ENCODE data around the gene PAX4. TPM values are rescaled to one million over a fixed set of nuclear protein-coding genes. Genes with fewer than 3 reads are reported as not detected.

PAX4 gene
- total RNA-seq, 1 experiment from 2014 or later = not detected

- no peak for DNase-seq (ENCODE audit: low spot score)
These were observed 11.4 kb upstream of the PAX4 start for GRCh38 chr7:127629268-127629854.

DNA sequence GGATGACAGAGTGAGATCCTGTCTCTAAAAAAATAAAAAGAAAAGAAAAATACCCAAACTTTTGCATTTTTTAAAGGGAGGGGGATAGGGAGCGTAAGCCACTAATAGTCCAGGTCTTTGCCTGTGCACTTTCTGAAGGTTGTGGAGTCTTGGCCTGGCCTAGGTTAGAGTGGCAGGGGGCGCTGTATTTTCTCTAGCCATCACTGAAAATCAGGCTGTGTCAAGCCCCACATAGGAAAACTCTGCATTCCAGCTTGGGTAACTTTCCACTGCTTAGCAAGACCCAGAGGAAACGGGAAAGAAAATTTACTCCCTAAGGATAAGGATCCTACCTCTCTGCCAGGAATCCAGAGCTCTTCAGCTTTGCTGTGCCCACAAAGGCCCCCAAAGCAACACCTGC, 10.5 kb upstream of the PAX4 start:
- no peak for DNase-seq (ENCODE audit: low spot score)

DNA sequence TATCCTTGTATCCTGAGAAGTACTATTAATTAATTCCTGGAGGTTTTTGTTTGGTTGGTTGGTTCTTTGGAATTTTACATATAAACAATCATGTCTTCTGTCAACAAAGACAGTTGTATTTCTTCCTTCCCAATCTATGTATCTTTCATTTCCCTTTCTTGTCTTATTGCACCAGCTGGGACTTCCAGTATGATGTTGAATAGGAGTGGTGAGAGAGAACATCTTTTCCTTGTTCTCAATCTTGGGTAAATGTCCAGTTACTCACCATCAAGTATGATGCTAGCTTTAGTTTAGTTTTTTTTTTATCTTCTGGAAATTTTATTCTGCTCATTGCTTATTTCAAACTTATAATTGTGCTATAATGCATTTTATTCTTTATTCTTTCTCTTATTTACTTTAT, 7.4 kb upstream of the PAX4 start:
- DNase-seq (ENCODE audit: low spot score) = no peak

DNA sequence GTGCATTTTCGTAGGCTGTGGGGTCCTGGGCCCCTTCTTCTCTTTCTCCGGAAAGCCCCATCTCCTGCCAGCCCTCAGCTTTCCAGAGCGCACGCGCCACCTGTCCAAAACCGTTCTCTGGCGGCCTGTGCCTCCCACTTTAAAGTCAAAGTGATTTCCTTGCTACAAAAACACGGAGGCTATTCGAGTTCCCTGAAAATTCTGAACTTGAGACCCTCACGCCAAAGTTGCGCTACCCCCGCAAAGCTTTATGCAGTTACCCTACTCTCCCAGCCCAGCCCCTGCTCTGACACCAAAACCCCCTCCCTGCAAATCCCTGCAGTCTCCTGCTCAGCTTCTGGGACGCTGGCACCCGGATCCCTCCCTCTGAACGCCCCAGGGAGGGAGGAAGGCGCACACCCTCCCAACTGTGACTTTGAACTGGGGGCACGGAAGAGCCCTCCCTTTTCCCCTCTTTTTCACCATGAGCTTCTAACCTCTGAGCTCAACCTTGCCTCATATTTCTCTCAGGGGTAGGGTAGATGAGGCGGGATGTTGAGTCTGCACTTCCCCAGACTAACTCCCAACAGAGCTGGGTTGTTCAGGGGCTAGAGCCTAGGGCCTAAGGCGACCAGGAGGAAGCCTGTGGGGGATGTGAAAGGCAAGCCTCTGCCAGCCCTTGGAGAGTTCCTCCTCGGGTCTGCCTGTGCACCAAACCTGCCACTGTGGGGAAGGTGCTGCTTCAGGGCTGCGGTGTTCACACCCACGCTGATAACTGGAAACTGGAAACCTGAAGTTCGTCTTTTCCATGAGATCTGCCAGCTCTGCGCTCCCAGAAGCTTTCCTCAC, 2.7 kb upstream of the PAX4 start:
- no peak for DNase-seq (ENCODE audit: low spot score)

DNA sequence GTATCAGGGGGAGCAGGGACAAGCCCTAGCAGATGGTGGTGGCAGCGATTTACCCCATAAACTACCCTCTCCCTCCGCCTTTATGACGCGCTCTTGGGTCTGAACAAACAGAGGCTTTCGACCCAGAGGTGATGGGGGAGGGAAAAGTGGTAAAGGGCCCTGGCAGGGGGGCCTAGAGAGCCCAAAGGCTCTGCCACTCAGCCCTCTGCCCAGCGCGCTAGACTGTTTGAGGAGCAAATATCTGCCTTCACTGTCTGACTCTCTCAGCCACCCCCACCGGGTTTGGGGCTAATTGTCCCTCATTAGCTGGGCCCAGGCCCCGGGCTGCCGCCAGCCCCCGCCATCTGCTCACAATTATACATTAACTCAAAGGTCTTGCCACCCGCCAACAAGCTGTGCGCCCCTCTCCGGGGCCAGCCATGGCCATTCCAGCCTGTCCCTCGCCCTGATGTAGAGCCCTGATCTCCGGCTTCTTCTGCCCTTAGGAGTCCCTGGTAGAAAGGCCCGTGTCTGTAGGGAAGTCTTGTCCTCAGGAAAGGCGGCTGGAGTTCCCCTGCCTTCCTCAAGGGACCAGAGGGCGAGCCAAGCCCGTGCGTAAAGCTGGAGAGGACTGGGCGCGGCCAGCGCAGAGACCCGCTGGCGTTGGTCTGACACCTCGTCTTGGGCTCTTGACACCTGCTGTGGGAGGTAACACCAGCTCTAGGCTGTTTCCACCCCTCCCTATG, 1.9 kb upstream of the PAX4 start:
- no peak for DNase-seq (ENCODE audit: low spot score)

DNA sequence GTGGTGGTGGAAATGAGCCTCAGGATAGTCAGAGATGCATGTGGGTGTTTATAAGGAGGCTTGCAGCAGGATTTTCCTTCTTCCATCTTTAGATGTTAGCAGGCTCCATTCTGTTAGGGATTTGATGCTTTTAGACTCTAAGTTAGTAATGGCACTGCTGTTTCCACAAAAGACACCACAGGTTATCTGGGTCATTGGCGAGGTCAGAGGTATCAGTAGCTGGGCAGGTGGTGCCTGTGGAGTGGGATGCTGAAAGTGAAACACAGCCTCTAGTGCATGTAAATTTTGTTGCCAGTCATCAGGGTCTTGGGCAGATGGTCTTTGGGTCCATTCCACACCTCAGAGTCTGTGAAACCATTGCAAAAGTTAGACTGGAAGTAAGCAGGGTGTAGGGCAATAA, 833 bp upstream of the PAX4 start:
- no peak for DNase-seq (ENCODE audit: low spot score)

DNA sequence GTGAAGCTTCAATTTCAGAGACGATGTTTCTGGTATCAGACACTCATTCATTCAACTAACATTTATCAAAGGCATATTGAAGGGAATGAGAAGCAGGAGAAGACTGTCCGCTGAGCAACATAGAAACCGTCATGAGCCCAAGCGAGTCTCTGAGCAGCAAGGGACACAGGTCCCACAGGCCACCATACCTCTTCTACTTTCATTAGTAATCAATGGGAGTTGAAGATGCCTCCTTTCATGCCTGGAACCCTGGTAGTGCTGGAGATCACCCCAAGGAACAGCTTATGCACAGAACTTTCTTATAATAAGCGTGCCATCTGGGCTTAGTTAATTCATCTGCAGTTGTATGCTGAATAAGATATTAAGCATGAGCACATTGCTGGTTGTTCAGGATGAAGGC, 1.2 kb downstream of the PAX4 start:
- no peak for DNase-seq (ENCODE audit: low spot score)

DNA sequence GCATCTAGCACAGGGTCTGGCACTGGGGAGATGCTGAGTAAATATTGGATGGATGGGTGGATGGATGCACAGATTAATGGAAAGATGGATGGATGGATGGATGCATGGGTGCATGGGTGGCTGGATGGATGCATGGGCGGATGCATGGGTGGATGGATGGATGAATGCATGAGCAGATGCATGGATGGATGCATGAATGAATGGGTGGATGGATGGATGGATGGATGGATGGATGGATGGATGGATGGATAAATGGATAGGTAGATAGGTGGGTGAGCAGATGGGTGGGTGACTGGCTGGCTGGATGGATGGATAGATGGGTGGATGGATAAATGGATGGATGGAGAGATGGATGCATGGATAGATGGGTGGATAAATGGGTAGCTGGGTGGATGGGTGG, 5.7 kb downstream of the PAX4 start:
- DNase-seq (ENCODE audit: low spot score) = no peak

GRCh38 chr7:127609297-127609696, 8.6 kb downstream of the PAX4 start:
- DNase-seq (ENCODE audit: low spot score) = no peak

- DNase-seq (ENCODE audit: low spot score) = no peak
These were observed 9.5 kb downstream of the PAX4 start for GRCh38 chr7:127608446-127608845.

DNA sequence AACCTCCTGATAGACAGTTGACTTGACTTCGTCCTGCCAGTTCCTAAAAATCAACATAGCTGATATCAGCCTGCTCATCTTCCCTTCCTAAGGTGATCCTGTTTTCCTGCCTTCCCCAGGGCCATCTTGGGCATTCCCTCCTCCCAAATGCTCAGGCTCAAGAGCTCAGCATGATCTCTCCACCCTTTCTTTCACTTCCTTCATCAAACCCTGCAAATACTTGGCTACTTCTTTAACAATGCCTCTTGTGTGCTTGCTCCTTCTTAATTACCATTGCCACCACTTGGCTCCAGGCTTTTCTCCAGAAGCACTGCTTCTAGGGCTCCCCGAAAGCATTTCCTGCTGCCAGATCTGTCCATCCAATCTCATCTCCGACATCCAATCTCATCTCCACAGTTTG, 17.1 kb downstream of the PAX4 start:
- no peak for DNase-seq (ENCODE audit: low spot score)

- DNase-seq (ENCODE audit: low spot score) = no peak
These were observed 19.6 kb downstream of the PAX4 start for GRCh38 chr7:127598318-127598717.

DNA sequence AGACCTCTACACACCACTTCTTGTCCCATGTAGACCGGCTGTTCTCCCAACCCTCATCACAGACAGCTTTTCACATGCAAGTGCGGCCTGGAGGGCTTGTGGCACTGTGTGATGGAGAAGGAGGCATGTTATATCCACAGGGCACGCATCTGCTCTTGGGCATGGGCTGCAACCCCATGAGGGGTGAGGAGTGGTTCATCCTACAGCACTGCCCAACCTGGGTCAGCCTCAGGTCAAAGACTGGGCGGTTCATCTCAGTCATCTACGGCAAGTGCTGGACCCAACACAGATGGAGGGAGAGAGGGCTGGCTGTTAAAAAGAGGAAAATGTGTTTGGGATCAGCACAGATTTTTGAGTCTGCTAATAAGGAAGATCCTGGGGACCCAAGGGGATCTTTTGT, 22.2 kb downstream of the PAX4 start:
- DNase-seq (ENCODE audit: low spot score) = no peak

- DNase-seq (ENCODE audit: low spot score) = no peak
These were observed 23.5 kb downstream of the PAX4 start for GRCh38 chr7:127594490-127594889.

DNA sequence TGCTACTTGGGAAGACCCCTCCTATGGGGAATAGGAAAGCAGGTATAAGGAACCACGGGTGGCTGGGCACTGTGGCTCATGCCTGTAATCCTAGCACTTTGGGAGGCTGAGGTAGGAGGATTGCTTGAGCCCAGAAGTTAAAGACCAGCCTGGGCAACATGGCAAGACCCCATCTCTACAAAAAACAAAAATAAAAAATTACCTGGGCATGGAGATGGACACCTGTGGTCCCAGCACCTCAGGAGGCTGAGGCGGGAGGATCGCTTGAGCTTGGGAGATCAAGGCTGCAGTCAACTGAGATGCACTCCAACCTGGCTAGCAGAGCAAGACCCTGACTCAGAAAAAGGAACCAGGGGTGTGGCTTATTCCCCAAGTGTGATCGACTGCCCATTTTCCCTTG, 25.4 kb downstream of the PAX4 start:
- no peak for DNase-seq (ENCODE audit: low spot score)

GRCh38 chr7:127591591-127591990, 26.4 kb downstream of the PAX4 start:
- DNase-seq (ENCODE audit: low spot score) = no peak

GRCh38 chr7:127591189-127591588, 26.8 kb downstream of the PAX4 start:
- DNase-seq (ENCODE audit: low spot score) = no peak

GRCh38 chr7:127589896-127590295, 28.0 kb downstream of the PAX4 start:
- no peak for DNase-seq (ENCODE audit: low spot score)

DNA sequence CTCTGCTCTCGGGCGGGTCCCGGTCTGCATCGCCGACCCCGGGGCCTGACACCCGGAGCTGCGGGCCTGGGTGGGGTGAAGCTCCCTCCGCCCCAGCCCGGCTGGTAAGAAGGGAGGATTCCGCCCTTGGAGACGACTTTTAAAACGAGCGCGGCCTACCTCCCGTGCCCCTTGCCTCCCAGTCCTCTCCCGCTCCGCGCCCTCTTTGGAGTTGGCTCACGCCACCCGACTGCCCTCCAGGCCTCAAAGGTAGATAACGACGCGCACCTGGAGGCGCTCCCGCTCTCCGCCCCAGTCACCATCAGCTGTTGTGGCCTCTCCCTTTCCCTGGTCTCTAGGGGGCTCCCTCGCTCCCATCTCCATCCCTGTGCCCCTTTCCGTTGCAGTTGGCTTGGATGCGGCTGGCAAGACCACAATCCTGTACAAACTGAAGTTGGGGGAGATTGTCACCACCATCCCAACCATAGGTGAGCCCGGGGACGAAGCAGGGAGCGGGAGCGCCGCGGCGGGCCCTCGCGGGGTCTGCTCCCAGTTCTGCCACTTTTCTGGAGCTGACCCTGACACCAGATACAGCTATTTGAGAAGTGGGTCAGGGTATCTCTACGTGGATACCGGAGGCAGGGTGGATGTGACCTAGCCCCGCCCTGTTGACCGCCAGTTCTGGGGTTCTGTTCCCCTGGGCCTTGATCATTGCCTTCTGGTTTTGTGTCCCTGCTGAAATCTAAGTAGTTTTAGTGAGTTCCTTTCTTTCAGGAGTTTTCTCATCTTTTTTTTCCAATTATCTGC, 29.1 kb downstream of the PAX4 start:
- peak; percentile 52 for DNase-seq (ENCODE audit: low spot score)

DNA sequence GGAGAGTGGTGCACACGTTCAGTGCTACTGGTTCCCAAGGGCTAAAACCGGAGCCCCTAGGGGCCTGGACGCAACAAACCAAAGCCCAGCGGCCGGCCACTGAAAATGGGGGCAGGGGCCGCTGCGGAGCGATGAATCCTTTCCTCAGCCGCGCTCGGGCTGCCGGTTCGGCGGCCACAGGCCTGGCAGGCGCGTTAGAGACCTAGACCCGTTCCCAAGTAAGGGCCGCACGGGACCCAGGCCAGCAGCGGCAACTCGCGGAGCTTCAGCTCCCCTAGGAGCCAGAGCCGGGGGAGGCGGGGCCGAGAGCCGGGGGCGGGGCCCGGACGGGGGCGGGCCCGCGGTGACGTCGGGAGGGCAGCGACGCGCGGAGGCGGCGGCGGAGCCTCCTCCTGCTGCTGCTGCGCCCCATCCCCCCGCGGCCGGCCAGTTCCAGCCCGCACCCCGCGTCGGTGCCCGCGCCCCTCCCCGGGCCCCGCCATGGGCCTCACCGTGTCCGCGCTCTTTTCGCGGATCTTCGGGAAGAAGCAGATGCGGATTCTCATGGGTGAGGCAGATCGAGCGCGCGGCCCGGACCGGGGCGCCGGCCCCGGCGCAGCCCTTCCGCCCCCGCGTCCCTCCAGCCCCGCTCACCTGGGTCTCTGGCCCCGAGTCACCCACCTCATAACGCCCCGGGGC, 29.8 kb downstream of the PAX4 start, which contains the start of gene ARF5:
Gene ARF5 (plus strand): TSS at position 393 of the 678 bp plus-strand sequence. CDS start 88 bp downstream, at position 481.
- DNase-seq (ENCODE audit: low spot score) = peak; percentile 58

DNA sequence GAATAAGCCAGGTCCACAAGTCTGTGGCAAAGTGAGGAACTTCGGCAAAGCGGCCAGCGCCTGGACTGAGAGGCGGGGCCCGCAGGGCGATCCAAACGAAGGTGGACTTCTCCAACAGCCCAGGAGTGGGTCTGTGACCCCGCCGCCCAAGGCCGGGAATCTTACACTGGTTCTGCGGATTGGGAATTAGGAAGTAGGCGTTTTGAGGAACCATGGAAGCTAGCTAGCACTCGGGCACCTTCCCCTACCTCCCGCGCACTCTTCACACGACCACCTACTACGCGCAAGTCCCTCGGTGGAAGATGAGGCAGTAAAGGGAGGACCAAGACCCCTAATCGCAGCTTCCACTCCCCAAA, 30.3 kb downstream of the PAX4 start:
- no peak for DNase-seq (ENCODE audit: low spot score)

DNA sequence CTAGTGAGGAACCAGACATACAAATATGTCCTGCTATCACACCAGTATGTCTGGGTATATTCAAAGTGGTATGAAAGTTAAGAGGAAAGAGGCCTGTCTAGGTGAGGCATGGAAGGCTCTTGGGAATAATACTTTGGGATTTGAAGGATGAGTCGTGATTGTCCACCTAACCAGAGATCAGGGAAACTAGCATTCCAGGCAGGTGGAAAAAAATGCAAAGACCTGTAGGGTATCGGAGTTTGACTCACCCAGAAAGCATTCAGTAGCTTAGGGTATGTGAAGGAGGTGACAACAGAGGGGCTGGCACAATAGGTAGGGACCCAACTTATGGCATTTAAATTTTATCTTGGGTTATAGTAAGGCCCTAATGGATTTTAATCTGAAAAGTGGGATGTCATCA, 31.6 kb downstream of the PAX4 start:
- DNase-seq (ENCODE audit: low spot score) = no peak
